HG02981 (cell line): ENCODE measurements around the gene CCDC148.

ENCODE experiments used
- ATAC-seq: cut with Tn5 transposase; IDR thresholded peaks from one replicate; pipeline ENCODE4 v1.9.1; 2021; ENCODE audit warnings: mild to moderate bottlenecking, moderate library complexity; ENCODE audit not compliant: unreplicated experiment

CCDC148 gene

DNA sequence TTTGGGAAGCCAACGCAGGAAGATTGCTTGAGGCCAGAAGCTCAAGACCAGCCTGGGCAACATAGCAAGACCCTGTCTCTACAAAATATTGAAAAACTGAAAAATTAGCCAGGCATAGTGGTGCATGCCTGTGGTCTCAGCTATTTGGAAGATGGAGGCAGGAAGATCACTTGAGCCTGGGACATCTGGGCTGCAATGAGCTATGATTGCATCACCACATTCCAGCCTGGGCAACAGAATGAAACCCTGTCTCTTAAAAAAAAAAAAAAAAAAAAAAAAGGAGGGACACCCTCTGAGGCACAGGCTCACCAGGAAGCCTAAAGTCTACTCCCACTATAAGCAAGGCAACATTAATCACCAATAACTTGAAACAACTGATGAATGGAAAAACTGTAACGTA is 151.1 kb downstream of the CCDC148 start:
- no peak for ATAC-seq

GRCh38 chr2:158300394-158300793 is 156.2 kb downstream of the CCDC148 start:
- no peak for ATAC-seq

- no peak for ATAC-seq
Measured at GRCh38 chr2:158297606-158298005, 158.9 kb downstream of the CCDC148 start.

DNA sequence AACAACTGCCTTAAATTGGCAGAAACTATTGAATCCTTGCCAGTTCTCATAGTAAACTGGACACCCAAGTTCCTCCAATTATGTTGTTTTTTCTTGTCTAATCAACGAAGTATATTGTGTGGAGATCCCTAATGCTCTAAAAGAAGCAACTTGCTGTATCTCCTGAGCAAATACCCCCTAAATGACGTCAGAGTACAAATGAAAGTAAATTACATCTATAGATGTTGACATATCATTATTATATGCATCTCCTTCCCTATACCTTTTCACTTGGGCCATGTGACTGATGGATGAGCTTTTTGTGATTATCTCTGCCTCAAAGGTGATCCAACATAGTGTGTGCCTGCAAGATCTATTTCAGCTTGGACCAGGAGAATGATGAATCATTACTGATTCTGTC is 159.4 kb downstream of the CCDC148 start:
- no peak for ATAC-seq

GRCh38 chr2:158293722-158294121 is 162.8 kb downstream of the CCDC148 start:
- no peak for ATAC-seq

DNA sequence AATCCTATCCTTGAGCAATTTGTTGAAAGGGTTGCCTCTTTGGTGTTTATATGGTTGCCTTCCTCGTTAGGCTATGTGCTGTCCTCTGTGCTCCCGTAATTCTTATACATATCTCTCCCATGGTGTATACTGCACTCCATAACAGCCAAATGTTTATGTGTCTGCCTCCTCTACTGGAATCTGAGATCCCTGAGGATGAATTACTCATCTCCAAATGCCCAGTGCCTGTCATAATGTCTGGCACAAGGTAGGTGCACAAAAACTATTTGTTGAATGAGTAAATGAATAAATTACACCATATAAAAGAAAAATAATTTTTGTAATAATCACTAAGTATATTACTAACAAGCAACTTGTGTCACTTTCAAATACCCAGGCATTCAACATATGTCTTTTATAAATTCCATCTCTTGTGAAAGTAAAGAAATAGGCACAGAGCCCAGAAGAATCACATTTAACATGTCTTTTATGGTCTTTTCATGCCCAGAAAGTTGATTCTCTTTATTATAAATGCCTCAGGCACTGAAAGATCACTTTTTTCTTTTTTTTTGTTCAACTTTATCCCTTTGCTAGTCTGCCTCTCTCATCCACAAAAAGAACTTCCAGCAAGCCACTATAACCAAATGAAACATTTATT is 164.9 kb downstream of the CCDC148 start:
- ATAC-seq = no peak

DNA sequence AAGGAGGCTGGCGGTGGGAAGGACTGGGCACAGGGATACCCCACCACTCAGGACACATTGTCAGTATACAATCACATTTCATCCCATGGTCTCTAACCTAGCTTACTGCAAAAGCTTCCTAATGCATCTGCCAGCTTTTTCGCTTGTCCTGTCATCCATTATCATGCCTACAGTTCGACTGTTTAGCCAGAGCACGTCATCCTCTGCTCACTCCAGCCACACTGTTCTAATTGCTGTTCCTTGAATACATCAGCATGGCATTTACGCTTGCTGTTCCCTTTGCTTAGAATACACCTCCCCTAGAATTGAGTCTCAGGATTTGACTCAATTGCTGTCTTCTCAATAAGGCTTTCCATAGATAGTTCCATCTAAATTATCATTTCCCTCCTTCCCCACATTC is 166.3 kb downstream of the CCDC148 start:
- no peak for ATAC-seq

- no peak for ATAC-seq
Measured at GRCh38 chr2:158276619-158277471, 179.7 kb downstream of the CCDC148 start.

GRCh38 chr2:158273791-158274190 is 182.8 kb downstream of the CCDC148 start:
- ATAC-seq = no peak

DNA sequence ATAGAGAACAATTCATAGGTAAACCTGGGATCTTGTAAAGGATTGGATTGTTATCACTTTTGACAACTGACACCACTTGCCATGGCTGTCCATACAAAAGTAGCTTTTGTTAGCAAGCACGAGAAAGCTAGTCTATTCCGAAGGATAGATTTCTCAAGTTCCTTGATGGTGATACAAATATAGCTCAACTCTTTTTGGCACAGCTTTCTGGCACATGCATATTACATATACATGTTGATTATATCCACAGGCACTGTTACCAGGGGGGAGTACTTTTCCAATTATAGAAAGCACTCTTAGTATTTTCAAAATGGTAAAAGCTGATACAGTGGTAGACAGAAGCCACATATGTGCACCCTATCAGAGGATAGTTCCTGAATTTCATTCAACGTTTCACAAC is 186.0 kb downstream of the CCDC148 start:
- ATAC-seq = no peak

GRCh38 chr2:158269143-158269542 is 187.4 kb downstream of the CCDC148 start:
- ATAC-seq = no peak

DNA sequence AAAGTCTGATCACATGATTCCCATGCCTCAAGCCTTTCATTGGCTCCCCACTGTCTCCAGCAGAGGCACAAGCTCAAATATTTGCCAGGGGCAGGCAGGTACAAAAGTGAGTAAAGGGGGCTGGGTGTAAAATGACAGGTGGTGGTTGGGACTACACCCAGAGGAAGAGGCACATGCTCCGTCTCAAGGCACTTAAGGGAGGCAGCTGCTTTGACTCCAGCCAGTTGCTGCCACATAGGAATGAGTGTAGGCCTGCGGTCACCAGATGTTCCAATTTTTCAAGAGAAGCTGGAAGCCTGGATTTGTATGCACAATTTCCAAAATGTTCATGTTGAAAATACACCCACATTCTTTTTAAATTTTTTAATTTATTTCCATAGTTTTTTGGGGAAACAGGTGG is 190.4 kb downstream of the CCDC148 start:
- no peak for ATAC-seq

DNA sequence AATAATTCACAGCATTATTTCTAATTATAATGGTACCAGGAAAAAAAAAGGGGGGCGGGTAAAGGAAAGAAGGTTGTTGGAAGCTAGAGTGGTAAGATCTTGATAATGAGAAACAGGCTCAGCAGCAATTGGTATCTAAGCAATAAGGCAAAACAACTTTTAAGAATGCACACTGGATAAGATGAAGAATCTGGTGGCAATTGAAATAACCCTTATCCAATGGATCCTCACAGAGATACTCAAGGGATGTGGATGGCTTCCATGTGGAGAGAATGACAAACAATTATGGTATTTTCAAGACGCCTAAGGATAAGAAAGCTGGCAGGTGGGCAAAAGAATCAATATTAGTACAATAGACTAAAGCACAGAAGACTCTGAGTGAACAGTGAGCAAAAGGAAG is 201.3 kb downstream of the CCDC148 start:
- no peak for ATAC-seq

DNA sequence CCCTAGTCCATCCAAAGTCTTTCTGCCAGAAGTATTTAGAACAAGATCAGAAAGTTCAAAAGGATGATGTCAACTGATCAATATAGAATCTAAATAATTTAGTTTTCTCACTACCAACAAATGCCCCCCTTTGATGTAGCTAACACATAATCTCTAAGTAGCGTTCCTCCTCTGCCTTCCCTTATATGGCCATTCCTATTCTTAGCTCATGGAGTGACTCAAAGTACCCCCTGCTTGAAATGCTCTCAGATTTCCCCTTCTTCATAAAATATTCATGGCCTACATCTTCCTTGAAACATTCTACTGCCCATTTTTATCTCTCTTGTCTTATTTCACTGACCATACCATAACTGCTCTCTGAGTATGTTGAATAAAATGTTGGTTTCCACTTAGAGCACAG is 203.4 kb downstream of the CCDC148 start:
- ATAC-seq = no peak

DNA sequence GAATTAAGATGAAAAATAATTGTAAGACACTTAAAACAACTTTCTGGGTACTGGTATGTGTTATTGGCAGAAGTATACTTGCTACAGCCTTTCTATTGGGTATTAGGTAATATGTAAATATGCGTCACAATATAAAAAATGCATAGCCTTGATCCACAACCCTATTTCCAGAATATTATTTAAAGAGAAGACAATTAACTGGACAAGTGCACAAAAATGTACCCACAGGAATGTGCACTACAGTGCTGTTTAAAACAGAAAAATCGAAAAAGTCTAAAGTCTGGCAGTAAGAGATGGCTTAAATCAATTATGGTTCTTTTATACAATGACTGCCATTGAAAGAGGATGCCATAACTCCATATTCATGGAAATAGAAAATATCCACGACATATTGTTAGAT is 205.2 kb downstream of the CCDC148 start:
- ATAC-seq = no peak

GRCh38 chr2:158243392-158243791 is 213.2 kb downstream of the CCDC148 start:
- no peak for ATAC-seq

GRCh38 chr2:158242280-158242679 is 214.3 kb downstream of the CCDC148 start:
- ATAC-seq = no peak

DNA sequence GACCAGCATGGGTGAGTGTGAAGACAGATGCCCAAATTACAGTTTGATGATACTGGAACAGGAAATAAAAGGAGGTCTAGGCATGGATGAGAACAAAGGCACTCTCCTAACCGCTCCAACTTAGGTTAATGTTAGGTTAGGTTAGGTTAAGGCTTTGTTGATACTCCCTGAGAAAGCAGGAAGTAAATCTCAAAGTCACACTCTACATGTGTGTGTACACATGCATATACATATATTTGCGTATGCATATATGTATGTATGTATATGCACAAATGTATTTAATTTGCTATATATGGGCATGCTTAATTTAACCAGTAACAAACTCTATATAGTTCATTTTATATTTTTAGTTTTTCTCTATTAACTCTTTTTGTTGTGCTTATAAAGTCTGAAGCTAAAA is 215.6 kb downstream of the CCDC148 start:
- ATAC-seq = no peak

- no peak for ATAC-seq
Measured at GRCh38 chr2:158239271-158239670, 217.3 kb downstream of the CCDC148 start.

- ATAC-seq = no peak
Measured at GRCh38 chr2:158234497-158234896, 222.1 kb downstream of the CCDC148 start.

GRCh38 chr2:158232476-158232875 is 224.1 kb downstream of the CCDC148 start:
- no peak for ATAC-seq

DNA sequence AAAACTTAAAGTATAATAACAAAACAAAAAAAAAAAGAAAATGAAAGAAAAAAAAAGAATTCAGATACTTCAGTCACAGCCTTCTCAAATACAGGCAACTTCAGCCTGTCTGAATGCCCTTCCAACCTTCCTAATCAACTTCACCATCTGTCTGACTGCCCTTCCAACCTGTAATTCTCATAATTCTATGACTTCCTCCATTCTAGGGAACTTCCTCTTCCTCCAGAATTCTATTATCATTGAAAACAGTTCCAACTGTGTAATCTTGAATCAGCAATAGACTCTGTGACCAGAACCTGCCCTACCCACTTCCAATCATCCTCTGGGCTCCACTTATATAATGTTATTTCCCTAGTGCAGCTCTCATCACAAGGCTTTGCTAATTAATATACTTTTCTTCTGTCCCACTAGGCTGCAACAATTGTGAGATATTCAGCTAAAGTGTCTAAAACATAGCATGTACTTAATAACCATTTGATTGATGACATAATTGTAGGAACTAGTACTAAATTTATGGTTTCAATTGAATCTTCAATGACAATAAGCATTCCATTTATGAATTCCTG is 227.5 kb downstream of the CCDC148 start:
- ATAC-seq = no peak
